K562 (cell line): ENCODE data around the gene TICAM1. TPM values are rescaled to one million over a fixed set of nuclear protein-coding genes. Genes with fewer than 3 reads are reported as not detected.

ENCODE experiments used
- ARNT ChIP-seq, 2 experiments: fragments of 450-650 bp; IDR thresholded peaks; 2 replicates each; pipeline ENCODE4 v1.6.1; 2016; ENCODE audit warnings: mild to moderate bottlenecking in 1 of 2
- CEBPG ChIP-seq, 3 experiments: fragments of 200-800 bp in 1 of 3; sonication (Bioruptor generic) in 1 of 3; sonication (generic) in 1 of 3; formaldehyde crosslinking in 1 of 3; IDR thresholded peaks in 2 of 3; conservative IDR thresholded peaks in 1 of 3; 2 replicates each; pipeline versions ENCODE4 v1.6.1 to v1.8.0; 2016 to 2022; ENCODE audit warnings: missing compliant biosample characterization in 2 of 3, missing genetic modification characterization in 2 of 3, mild to moderate bottlenecking in 1 of 3, missing genetic modification reagents in 1 of 3
- E2F8 ChIP-seq: fragments of 450-650 bp; IDR thresholded peaks from 2 replicates; pipeline ENCODE4 v1.7.1; 2018; ENCODE audit warnings: mild to moderate bottlenecking, low read depth; ENCODE audit not compliant: partially characterized antibody
- LARP7 ChIP-seq: fragments of 450-650 bp; IDR thresholded peaks from 2 replicates; pipeline ENCODE4 v1.6.1; 2016
- MIER1 ChIP-seq: fragments of 450-650 bp; IDR thresholded peaks from 2 replicates; pipeline ENCODE4 v1.6.1; 2016; ENCODE audit warnings: antibody characterized with exemption, mild to moderate bottlenecking, low read depth
- NR3C1 ChIP-seq: sonication (generic); formaldehyde crosslinking; IDR thresholded peaks from 2 replicates; pipeline ENCODE4 v1.8.1; 2022; ENCODE audit warnings: missing genetic modification reagents
- OTX1 ChIP-seq: fragments of 450-650 bp; formaldehyde crosslinking; IDR thresholded peaks from 2 replicates; pipeline ENCODE4 v1.4.0; 2022; ENCODE audit warnings: mild to moderate bottlenecking
- SMAD2 ChIP-seq: fragments of 150-350 bp; IDR thresholded peaks from 2 replicates; pipeline ENCODE4 v1.6.1; 2014; ENCODE audit warnings: low read depth, mild to moderate bottlenecking, low read length
- ZKSCAN8 ChIP-seq: fragments of 200-800 bp; sonication (Bioruptor generic); IDR thresholded peaks from 2 replicates; pipeline ENCODE4 v1.6.1; 2016; ENCODE audit warnings: missing genetic modification characterization, missing compliant biosample characterization
- ZNF239 ChIP-seq: fragments of 250-450 bp; sonication (Bioruptor Pico); IDR thresholded peaks from 2 replicates; pipeline ENCODE4 v1.4.0; 2020; ENCODE audit warnings: mild to moderate bottlenecking
- ZNF445 ChIP-seq: fragments of 250-450 bp; sonication (Bioruptor Pico); IDR thresholded peaks from 2 replicates; pipeline ENCODE4 v1.4.0; 2020; ENCODE audit warnings: low read depth, mild to moderate bottlenecking, moderate library complexity
- polyA plus RNA-seq, 8 experiments: library from polyadenylated mRNA; depleted of rRNA in 4 of 8; stranded (reverse) in 5 of 8; unstranded in 3 of 8; fragments of >200 nt; fragmentation: Nextera tagmentation in 2 of 8; fragmentation: Illumina TruSeq in 1 of 8; extraction: Ambion mirVana in 2 of 8; extraction: Trizol in 1 of 8; gene quantifications; 2 replicates each; pipeline versions ENCODE4 v1.2.1 to v1.2.3, GENCODE V29; 2011 to 2014; ENCODE audit warnings: inconsistent platforms in 1 of 8, missing spikeins in 1 of 8
- total RNA-seq, 7 experiments: library from RNA; depleted of rRNA in 6 of 7; stranded (reverse); fragments of >200 nt in 6 of 7; fragmentation: Illumina TruSeq in 2 of 7; extraction: Trizol in 2 of 7; gene quantifications; 2 replicates each; pipeline versions ENCODE4 v1.2.1 to v1.2.3, GENCODE V29; 2011 to 2021; ENCODE audit warnings: low replicate concordance in 1 of 7

TICAM1 gene
- total and polyA plus RNA-seq, 9 of the 15 experiments (the other 6 are each of a cell fraction or from before 2014, with no cell fraction given) = 0.07 to 11.6 (median 1.5) TPM

GRCh38 chr19:4830332-4830731, 1.2 kb downstream of the TICAM1 start (continued):
- no peak for TF ChIP-seq E2F8
- no peak for TF ChIP-seq LARP7
- peak; percentile 68; the same call in 1 of the 2 replicates for TF ChIP-seq ZKSCAN8 (CRISPR knock-in tag)
- TF ChIP-seq ARNT (IDR thresholded peaks at IDR 0.05) = no peak
- no peak for TF ChIP-seq CEBPG (CRISPR knock-in tag; IDR thresholded peaks at IDR 0.05)
- no peak for TF ChIP-seq CEBPG (tag; conservative IDR thresholded peaks at IDR 0.05 in 1 of 2, IDR thresholded peaks at IDR 0.05 in 1 of 2)
- no peak for TF ChIP-seq ZNF239 (CRISPR knock-in tag)
- no peak for TF ChIP-seq NR3C1
- TF ChIP-seq OTX1 (CRISPR knock-in tag) = no peak
- TF ChIP-seq MIER1 = no peak
- no peak for TF ChIP-seq ZNF445
- no peak for TF ChIP-seq SMAD2
